ENCODE measurements around the gene TUBB. TPM values are rescaled to one million over a fixed set of nuclear protein-coding genes. Genes with fewer than 3 reads are reported as not detected.

Gene TUBB
- total and polyA plus RNA-seq, 9 of the 15 experiments (the other 6 are each of a cell fraction or from before 2014, with no cell fraction given), result 971 to 2,870 (median 1,478) TPM

DNA sequence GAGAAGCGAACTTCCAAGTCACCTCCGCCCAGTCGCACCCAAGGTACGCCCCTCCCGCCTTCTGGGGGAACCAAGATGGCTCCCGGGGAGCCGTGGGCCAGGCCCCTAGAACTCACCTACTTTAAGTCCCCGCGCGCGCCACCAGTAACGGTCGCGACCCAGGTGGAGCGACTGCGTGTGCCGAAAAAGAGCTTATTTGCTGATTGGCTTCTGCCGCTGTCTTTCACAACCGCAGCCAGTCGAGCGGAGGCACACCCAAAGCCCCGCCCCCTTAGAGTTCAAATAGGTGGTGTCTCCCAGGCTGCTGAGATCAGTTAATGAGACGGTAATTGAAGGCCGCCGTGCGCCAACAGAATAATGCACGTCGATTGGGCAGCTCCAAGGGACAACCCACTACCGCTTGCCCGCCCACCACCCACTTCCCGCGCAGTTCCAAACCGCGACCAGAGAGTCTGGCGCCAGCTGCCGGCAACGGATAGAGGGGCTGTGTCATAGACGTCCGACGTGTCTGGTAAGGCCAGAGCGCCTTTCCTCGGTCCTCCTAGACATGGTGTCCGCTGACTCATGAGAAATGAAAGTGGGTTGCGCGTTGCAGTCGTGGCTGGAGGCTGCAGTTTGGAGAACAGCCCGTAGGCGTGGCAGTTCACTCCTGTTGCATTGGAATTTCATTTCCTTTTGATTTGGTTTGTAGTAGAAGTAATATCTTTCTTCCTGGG, 2.9 kb upstream of the TUBB start, which contains the start of gene MDC1 (continued):
- no peak for TF ChIP-seq TCF15 (CRISPR knock-in tag; IDR thresholded peaks at IDR 0.05)
- TF ChIP-seq ZNF431 (CRISPR knock-in tag; IDR thresholded peaks at IDR 0.05), result 0 out of 2 replicates have a peak, but pooled peaks have one; percentile 63
- TF ChIP-seq PCBP2 (IDR thresholded peaks at IDR 0.05; ENCODE audit: low read depth, low read length, poor library complexity, severe bottlenecking), result no peak
- TF ChIP-seq BCLAF1 (IDR thresholded peaks at IDR 0.05; ENCODE audit: borderline replicate concordance in 1 of 2, control insufficient read depth in 1 of 2, low read depth in 2 of 2, low read length in 1 of 2), result peak in 1 of 2 experiments; percentile 93; a peak in 2 of 4 replicates
- no peak for TF ChIP-seq ZFP30 (CRISPR knock-in tag; IDR thresholded peaks at IDR 0.05; ENCODE audit: borderline replicate concordance)
- TF ChIP-seq OTX1 (CRISPR knock-in tag; IDR thresholded peaks at IDR 0.05), result peak; percentile 78
- TF ChIP-seq MEIS2 (IDR thresholded peaks at IDR 0.05; ENCODE audit: partially characterized antibody), result peak; percentile 86
- TF ChIP-seq RBM17 (IDR thresholded peaks at IDR 0.05; ENCODE audit: borderline replicate concordance, low read depth, low read length), result no peak
- no peak for TF ChIP-seq IFI16 (CRISPR knock-in tag; IDR thresholded peaks at IDR 0.05)
- TF ChIP-seq ZC3H4 (CRISPR knock-in tag; IDR thresholded peaks at IDR 0.05; ENCODE audit: borderline replicate concordance), result no peak
- TF ChIP-seq ZFX (CRISPR knock-in tag; IDR thresholded peaks at IDR 0.05), result peak; percentile 90
- peak; percentile 20; the same call in 1 of the 2 replicates for TF ChIP-seq GATA2 (CRISPR knock-in tag; IDR thresholded peaks at IDR 0.05)
- TF ChIP-seq PBX2 (CRISPR knock-in tag; IDR thresholded peaks at IDR 0.05; ENCODE audit: low read depth), result peak; percentile 90
- TF ChIP-seq PBX2 (tag; conservative IDR thresholded peaks at IDR 0.05; ENCODE audit: low read depth), result peak; percentile 99
- TF ChIP-seq SMARCB1 (IDR thresholded peaks at IDR 0.05; ENCODE audit: insufficient read length, low read depth), result no peak
- TF ChIP-seq SRSF7 (optimal IDR thresholded peaks at IDR 0.05; ENCODE audit: low read depth, low read length), result no peak
- no peak for TF ChIP-seq BRD4 (IDR thresholded peaks at IDR 0.05)
- no peak for TF ChIP-seq ZNF165 (CRISPR knock-in tag; IDR thresholded peaks at IDR 0.05; ENCODE audit: borderline replicate concordance)
- TF ChIP-seq SMAD3 (CRISPR knock-in tag; conservative IDR thresholded peaks at IDR 0.05), result no peak; the same call in 1 of the 2 replicates
- no peak; the same call in 1 of the 2 replicates for TF ChIP-seq ZNF12 (CRISPR knock-in tag; IDR thresholded peaks at IDR 0.05)
- TF ChIP-seq SNRNP70 (optimal IDR thresholded peaks at IDR 0.05; ENCODE audit: low read depth, low read length), result no peak
- TF ChIP-seq PHF21A (IDR thresholded peaks at IDR 0.05; ENCODE audit: borderline replicate concordance, low read depth), result no peak
- no peak for TF ChIP-seq RBM14 (IDR thresholded peaks at IDR 0.05; ENCODE audit: borderline replicate concordance, insufficient read depth, low read depth, low read length)

Measured in K562 (cell line).